ENCODE data around the gene EHMT1. TPM values are rescaled to one million over a fixed set of nuclear protein-coding genes. Genes with fewer than 3 reads are reported as not detected.

EHMT1 gene
- polyA plus RNA-seq, 1 of the 3 experiments (the other 2 are of a cell fraction) = 39.5 TPM

DNA sequence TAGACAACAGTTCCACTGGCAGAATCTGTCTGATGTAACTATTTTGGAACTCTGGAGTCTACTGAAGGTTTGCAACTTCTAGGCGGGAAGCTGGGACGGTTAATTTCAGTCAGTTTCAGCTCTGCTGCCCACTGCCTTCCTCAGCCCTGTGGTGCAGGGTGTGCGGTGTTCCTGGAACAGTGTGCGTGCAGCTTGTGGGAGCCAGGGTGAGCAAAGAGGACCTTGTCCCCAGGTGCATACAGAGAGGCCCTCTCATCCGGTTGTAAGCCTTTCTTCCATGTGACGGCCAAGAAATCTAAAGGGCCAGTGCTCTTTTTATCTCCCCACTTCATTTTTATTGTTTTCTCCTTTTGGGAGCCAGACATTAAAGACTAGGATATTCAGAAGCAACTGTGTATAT is 114.6 kb downstream of the EHMT1 start:
- Histone ChIP-seq H2AFZ (ENCODE audit: low read depth) (no peak overlapping the region), H3K36me3 (replicated peaks in 1 of 2; ENCODE audit: control insufficient read depth in 1 of 2, insufficient read depth in 2 of 2, low read length in 1 of 2) (peaks cover 38 to 50% of the 10 kb centered on the region in 2 experiments), H4K20me1 (ENCODE audit: insufficient read depth) (no peaks in the 10 kb centered on the region), H3K4me2 (no peak overlapping the region), H3K4me1 (ENCODE audit: control insufficient read depth in 1 of 2, insufficient read depth in 2 of 2, low read depth in 1 of 2, low read length in 1 of 2) (no peaks in the 10 kb centered on the region), H3K27me3 (ENCODE audit: insufficient read depth) (no peaks in the 10 kb centered on the region), H3K9ac (no peak overlapping the region), H3K9me2 (no peaks in the 10 kb centered on the region), H3K9me3 (no peaks in the 10 kb centered on the region), H3K27ac (ENCODE audit: low read depth in 2 of 2, low read length in 1 of 2) (no peak overlapping the region), H3K4me3 (ENCODE audit: low read depth in 2 of 2, low read length in 1 of 2) (no peak overlapping the region; a peak in 1 of 4 replicates), H3F3A (replicated peaks; ENCODE audit: insufficient read depth) (no peaks in the 10 kb centered on the region), H3K79me2 (ENCODE audit: insufficient read depth) (peaks cover 44% of the 10 kb centered on the region)
- TF ChIP-seq, protein P1, sequence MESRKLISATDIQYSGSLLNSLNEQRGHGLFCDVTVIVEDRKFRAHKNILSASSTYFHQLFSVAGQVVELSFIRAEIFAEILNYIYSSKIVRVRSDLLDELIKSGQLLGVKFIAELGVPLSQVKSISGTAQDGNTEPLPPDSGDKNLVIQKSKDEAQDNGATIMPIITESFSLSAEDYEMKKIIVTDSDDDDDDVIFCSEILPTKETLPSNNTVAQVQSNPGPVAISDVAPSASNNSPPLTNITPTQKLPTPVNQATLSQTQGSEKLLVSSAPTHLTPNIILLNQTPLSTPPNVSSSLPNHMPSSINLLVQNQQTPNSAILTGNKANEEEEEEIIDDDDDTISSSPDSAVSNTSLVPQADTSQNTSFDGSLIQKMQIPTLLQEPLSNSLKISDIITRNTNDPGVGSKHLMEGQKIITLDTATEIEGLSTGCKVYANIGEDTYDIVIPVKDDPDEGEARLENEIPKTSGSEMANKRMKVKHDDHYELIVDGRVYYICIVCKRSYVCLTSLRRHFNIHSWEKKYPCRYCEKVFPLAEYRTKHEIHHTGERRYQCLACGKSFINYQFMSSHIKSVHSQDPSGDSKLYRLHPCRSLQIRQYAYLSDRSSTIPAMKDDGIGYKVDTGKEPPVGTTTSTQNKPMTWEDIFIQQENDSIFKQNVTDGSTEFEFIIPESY (IDR thresholded peaks at IDR 0.05; ENCODE audit: borderline replicate concordance, low read depth) = no peak
- no peak for TF ChIP-seq TEAD4 (IDR thresholded peaks at IDR 0.05; ENCODE audit: borderline replicate concordance, insufficient read depth)
- TF ChIP-seq GABPA (IDR thresholded peaks at IDR 0.05; ENCODE audit: low read depth) = no peak
- no peak for TF ChIP-seq CHD2 (IDR thresholded peaks at IDR 0.05; ENCODE audit: low read length, partially characterized antibody)
- TF ChIP-seq EZH2phosphoT487 (IDR thresholded peaks at IDR 0.05; ENCODE audit: borderline replicate concordance, low read depth) = no peak
- no peak for TF ChIP-seq POLR2AphosphoS5 (IDR thresholded peaks at IDR 0.05; ENCODE audit: low read depth, low read length)
- TF ChIP-seq MXI1 (IDR thresholded peaks at IDR 0.05; ENCODE audit: low read depth, low read length) = no peak
- no peak for TF ChIP-seq GATA2 (CRISPR knock-in tag; IDR thresholded peaks at IDR 0.05)
- no peak for TF ChIP-seq ELF1 (IDR thresholded peaks at IDR 0.05)
- TF ChIP-seq EP300 (IDR thresholded peaks at IDR 0.05; ENCODE audit: borderline replicate concordance in 1 of 2, low read depth in 1 of 2, low read length in 1 of 2) = no peak
- TF ChIP-seq, protein P2, sequence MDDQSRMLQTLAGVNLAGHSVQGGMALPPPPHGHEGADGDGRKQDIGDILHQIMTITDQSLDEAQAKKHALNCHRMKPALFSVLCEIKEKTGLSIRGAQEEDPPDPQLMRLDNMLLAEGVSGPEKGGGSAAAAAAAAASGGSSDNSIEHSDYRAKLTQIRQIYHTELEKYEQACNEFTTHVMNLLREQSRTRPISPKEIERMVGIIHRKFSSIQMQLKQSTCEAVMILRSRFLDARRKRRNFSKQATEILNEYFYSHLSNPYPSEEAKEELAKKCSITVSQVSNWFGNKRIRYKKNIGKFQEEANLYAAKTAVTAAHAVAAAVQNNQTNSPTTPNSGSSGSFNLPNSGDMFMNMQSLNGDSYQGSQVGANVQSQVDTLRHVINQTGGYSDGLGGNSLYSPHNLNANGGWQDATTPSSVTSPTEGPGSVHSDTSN (IDR thresholded peaks at IDR 0.05) = no peak
- POLR2A ChIA-PET = no interaction called here
- WGBS (ENCODE audit: low lambda C conversion rate) = 96% methylated on average over 5 of the region's 6 CpGs
- no peak for DNase-seq
- CTCF ChIA-PET = no interaction called here

- H3K27me3 ChIP-seq (ENCODE audit: insufficient read depth) = no peaks in the 10 kb centered on the region
- no peak overlapping the region for H3K9ac ChIP-seq
- no peaks in the 10 kb centered on the region for H3F3A ChIP-seq (replicated peaks; ENCODE audit: insufficient read depth)
- CTCF ChIA-PET = interaction anchor here (1.4 kb wide), 1 partner anchor 62 kb away, joined by 5 read pairs; no protein-coding TSS in a partner anchor
- no peak for DNase-seq
- H3K4me3 ChIP-seq (ENCODE audit: low read depth in 2 of 2, low read length in 1 of 2) = no peak overlapping the region
- TF ChIP-seq, protein P3, sequence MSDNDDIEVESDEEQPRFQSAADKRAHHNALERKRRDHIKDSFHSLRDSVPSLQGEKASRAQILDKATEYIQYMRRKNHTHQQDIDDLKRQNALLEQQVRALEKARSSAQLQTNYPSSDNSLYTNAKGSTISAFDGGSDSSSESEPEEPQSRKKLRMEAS (IDR thresholded peaks at IDR 0.05; ENCODE audit: low read depth) = no peak
- TF ChIP-seq FOSL2 (IDR thresholded peaks at IDR 0.05; ENCODE audit: borderline replicate concordance, low read depth) (no peak), TCF12 (IDR thresholded peaks at IDR 0.05) (no peak), GABPA (IDR thresholded peaks at IDR 0.05; ENCODE audit: low read depth) (no peak), ELF1 (IDR thresholded peaks at IDR 0.05) (no peak), MXI1 (IDR thresholded peaks at IDR 0.05; ENCODE audit: low read depth, low read length) (no peak), RFX5 (IDR thresholded peaks at IDR 0.05; ENCODE audit: low read length) (no peak), YY1 (IDR thresholded peaks at IDR 0.05; ENCODE audit: low read depth) (no peak), POLR2AphosphoS5 (IDR thresholded peaks at IDR 0.05; ENCODE audit: low read depth, low read length) (no peak), CHD2 (IDR thresholded peaks at IDR 0.05; ENCODE audit: low read length, partially characterized antibody) (no peak), TEAD4 (IDR thresholded peaks at IDR 0.05; ENCODE audit: borderline replicate concordance, insufficient read depth) (no peak), JUND (IDR thresholded peaks at IDR 0.05) (no peak), RCOR1 (IDR thresholded peaks at IDR 0.05; ENCODE audit: low read length) (no peak), SMC3 (IDR thresholded peaks at IDR 0.05; ENCODE audit: low read depth, low read length) (no peak), FOXJ3 (CRISPR knock-in tag; IDR thresholded peaks at IDR 0.05) (no peak), RXRA (IDR thresholded peaks at IDR 0.05; ENCODE audit: borderline replicate concordance, low read depth) (no peak)
- TF ChIP-seq, protein P4, sequence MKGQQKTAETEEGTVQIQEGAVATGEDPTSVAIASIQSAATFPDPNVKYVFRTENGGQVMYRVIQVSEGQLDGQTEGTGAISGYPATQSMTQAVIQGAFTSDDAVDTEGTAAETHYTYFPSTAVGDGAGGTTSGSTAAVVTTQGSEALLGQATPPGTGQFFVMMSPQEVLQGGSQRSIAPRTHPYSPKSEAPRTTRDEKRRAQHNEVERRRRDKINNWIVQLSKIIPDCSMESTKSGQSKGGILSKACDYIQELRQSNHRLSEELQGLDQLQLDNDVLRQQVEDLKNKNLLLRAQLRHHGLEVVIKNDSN (IDR thresholded peaks at IDR 0.05; ENCODE audit: borderline replicate concordance, low read depth) = no peak
- H3K9me3 ChIP-seq = no peaks in the 10 kb centered on the region
- POLR2A ChIA-PET = no interaction called here
- peaks cover 38 to 47% of the 10 kb centered on the region in 2 experiments for H3K36me3 ChIP-seq (replicated peaks in 1 of 2; ENCODE audit: control insufficient read depth in 1 of 2, insufficient read depth in 2 of 2, low read length in 1 of 2)
- no peak overlapping the region for H3K27ac ChIP-seq (ENCODE audit: low read depth in 2 of 2, low read length in 1 of 2)
- peaks cover 0 to under 1% of the 10 kb centered on the region in 2 experiments; a peak in 1 of 4 replicates for H3K4me1 ChIP-seq (ENCODE audit: control insufficient read depth in 1 of 2, insufficient read depth in 2 of 2, low read depth in 1 of 2, low read length in 1 of 2)
- H2AFZ ChIP-seq (ENCODE audit: low read depth) = no peak overlapping the region
- H3K79me2 ChIP-seq (ENCODE audit: insufficient read depth) = peaks cover 38% of the 10 kb centered on the region
- 100% methylated on average over 2 of the region's 2 CpGs for WGBS (ENCODE audit: low lambda C conversion rate)
- no peak overlapping the region for H3K4me2 ChIP-seq
- H3K9me2 ChIP-seq = no peaks in the 10 kb centered on the region
- H4K20me1 ChIP-seq (ENCODE audit: insufficient read depth) = no peaks in the 10 kb centered on the region
These were observed 115.4 kb downstream of the EHMT1 start for GRCh38 chr9:137734181-137734580.
